HPDE6-E6E7 (cell line): ENCODE measurements around the gene SLC16A8.

Source experiments
- DNase-seq: peaks from one replicate; pipeline ENCODE4 v3.0.0; 2011; ENCODE audit warnings: missing footprints; ENCODE audit errors: extremely low spot score

The SLC16A8 gene

DNA sequence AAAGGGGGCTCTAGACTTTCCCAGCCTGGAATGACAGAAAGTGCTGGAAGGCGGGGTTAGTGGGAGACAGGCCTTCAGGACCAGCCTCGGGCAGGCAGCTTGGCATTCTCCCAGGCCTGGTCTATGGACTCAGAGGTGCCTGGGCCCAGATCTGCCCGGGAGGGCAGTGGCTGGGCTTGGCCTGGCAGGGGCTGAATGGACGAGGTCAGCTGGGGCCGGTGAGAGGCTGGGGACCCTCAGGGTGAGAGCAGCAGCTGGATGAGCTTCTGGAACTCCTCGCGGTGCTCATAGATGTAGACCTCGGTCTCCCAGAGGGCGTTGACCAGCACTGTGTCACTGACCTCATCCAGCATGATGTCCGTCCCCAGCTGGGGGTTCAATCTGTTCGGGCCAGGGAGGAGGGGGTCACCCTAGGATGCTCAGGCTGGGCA is 28.0 kb upstream of the SLC16A8 start:
- DNase-seq: no peak

GRCh38 chr22:38110863-38111852 is 27.2 kb upstream of the SLC16A8 start:
- DNase-seq: peak; percentile 70

- DNase-seq: peak; percentile 79
Observed at GRCh38 chr22:38110008-38110862, 26.3 kb upstream of the SLC16A8 start, which contains the start of gene BAIAP2L2. Gene BAIAP2L2 (minus strand): TSS chr22:38110684. CDS start chr22:38110525, 159 bp downstream.

DNA sequence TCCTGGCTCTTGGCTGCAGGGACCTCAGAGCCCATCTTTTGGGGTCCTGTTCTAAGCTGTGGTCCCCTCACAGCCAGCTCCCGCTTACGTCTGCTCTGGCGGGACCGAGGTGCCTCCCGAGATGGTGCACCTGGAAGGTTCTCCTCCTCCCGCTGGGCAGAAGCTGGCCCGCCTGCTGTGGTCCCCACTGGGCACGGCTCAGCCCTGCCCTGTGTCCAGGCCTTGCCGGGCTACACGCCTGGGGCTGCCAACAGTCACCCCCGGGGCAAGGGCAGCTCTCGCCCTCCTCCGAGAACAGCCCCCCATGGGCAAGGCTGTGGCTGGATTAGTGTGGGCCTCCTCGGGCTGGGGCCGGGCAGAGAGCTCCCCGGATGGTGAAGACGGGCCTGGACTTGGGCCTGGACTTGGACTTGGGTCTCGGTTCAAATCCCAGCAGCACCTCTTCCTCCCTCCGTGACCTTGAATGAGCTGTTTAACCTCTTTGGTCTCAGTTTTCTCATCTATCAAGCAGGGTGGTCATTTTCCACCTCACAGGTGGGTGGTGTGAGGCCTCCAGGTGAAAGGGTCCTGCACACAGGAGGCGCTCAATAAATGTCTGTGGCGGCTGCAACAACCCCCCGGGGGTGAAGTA is 25.5 kb upstream of the SLC16A8 start:
- DNase-seq: no peak

DNA sequence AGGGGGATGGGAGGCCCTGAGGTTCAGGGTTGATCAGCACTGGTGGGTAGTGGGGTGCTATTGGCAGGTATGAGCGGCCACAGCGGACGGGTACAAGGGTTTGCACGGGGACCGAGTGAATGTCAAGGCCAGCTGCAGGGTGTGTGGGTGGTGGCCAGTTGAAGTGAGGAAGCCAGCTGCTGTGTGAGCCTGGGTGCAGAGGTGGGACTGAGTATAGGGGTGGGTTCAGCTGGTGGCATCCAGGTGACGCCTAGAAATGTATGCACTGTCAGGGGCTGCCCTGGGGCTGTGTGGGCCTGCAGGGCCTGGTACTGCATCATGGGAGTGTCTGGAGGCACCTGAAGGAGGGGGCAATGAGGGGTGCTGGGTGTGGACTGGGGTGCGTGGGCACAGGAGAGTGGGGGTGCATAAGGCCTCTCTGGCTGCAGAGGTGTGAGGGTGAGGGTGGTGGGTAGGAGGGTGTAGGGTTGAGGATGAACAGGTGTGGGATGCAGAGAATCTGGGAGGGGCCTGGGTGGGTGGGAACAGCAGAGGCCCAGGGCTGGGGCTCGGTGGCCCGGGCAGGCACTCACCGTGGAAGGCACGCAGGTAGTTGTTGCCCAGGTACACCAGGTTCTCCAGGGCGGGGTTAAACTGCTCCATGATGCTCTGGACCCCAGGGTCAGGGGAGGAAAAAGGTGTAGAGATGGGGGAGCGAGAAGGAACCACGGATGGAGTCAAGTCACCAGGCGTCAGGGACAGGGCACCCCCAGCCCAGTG is 24.8 kb upstream of the SLC16A8 start:
- no peak for DNase-seq

- no peak for DNase-seq
Observed at GRCh38 chr22:38107692-38108515, 23.9 kb upstream of the SLC16A8 start.

DNA sequence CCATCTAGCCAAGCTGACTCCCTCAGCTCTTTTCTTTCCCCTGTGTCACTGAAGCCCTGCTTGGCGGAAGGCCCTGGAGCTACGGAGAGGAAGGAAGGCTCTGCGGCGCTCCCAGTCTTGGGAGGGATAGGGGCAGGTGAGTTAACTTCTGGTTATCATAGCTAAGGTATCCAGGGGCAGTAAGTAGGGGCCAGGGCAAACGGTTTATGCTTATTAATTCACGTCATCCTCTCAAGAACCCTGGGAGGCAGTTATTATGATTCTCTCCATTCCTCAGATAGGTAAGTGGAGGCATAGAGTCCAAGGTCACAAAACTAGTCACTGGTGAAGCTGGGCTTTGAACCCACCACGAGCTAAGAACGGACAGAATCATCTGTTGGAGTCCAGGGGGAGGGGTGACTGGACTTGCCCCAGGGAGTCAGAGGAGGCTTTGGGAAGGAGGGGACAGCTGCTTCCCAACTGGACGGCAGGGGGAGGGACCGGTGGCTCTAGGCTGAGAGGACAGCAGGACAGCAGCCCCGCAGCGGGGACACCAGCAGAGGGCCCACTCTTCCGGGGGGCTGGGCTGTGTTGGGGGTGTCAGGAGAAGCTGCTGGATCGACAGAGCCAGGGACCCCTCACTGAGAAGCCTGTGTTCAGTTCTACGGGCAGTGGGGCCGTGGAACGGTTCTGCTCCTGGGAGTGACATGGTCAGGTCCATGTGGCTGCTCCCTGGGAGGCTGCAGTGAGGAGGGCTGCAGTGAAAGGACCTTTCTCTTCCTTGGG is 23.0 kb upstream of the SLC16A8 start:
- no peak for DNase-seq

DNA sequence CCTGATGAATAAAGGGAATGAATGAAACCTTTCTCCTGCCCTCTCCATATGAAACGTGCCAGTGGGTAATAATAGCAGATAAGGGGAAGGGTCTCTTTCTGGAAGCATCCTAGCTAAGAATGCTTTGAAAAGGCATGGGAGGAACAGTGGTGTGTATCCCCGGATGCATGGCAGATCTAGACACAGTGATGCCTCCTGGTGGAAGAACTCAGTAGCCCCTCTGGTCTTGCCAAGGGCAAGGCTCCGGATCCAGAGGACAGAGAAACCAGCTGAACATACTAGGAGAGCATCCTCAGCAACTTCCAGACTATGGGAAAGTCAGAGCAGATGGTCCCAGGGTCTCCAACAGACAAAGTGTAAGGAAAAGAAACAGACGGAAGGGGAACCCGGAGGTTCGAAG is 20.1 kb upstream of the SLC16A8 start:
- no peak for DNase-seq

GRCh38 chr22:38103641-38104040 is 19.7 kb upstream of the SLC16A8 start:
- DNase-seq: no peak

GRCh38 chr22:38098410-38099249 is 14.6 kb upstream of the SLC16A8 start:
- no peak for DNase-seq

DNA sequence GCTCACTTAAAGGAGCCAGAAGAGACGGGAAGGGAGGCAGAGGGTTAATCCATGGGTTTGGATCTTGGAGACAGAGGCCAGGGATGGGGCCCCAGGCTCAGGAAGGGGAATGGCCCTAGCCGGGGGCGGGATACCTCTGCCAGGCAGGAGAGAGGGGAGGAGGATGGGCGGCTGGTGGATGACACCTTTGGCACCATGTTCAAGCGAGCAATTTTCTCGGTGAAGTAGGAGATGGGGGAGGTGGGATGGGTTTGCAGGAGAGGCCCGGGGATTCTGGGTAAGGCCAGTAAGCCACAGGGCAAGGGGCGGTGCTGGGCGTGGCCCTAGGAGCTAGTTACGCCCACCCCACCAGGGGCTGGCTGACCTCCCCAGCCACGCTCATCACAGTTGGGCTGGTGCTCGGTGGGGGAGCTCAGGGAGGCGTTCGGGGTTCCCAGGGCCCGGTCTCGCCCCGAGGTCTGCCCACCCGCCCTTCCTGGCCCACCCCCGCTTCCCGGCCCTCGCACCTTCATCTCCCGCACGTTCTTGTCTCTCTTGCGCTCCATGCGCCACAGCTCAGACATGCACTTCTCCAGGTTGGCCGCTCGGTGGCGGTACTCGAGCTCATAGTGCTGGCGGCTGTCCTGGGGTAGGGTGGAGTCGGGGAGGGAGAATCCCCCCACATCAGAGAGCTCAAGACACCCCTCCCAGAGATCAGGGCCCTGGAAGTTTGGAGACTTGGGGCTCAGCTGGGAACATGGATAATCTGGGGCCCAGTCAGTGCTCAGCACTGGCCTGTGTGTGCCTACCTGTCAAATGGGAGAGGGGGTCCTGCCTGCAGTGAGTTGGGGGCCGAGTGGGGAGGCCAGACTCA is 13.8 kb upstream of the SLC16A8 start:
- no peak for DNase-seq

GRCh38 chr22:38097058-38097457 is 13.1 kb upstream of the SLC16A8 start:
- no peak for DNase-seq

- DNase-seq: no peak
Observed at GRCh38 chr22:38089474-38089851, 5.5 kb upstream of the SLC16A8 start.

- DNase-seq: no peak
Observed at GRCh38 chr22:38088629-38089473, 4.9 kb upstream of the SLC16A8 start.

GRCh38 chr22:38087855-38088254 is 3.9 kb upstream of the SLC16A8 start:
- no peak for DNase-seq

- DNase-seq: no peak
Observed at GRCh38 chr22:38086942-38087341, 3.0 kb upstream of the SLC16A8 start.
